Activated CD4-positive, alpha-beta T cell treated with anti-CD3 and anti-CD28 coated beads, Interleukin-2, amount 50 U/mL, for 16 hours (primary cell): ENCODE measurements around the gene RRAGB.
"Not testable (repeated sequence)": the region's sequence is repeated elsewhere in the genome, so short reads cannot be mapped to it uniquely, and the experiment has no call there.

Experiments used
- DNase-seq: peaks from one replicate; pipeline ENCODE4 v3.0.0-alpha.2; 2020

RRAGB gene

GRCh38 chrX:55717521-55718497, at the start of gene RRAGB:
TSS of gene RRAGB (plus strand) at chrX:55717749. CDS start at chrX:55718328, 579 bp downstream.
- peak; percentile 93 for DNase-seq

- DNase-seq: no peak
Observed at GRCh38 chrX:55668084-55668483, 49.5 kb upstream of the RRAGB start.

GRCh38 chrX:55688579-55688978, 29.0 kb upstream of the RRAGB start:
- not testable (repeated sequence) for DNase-seq

- no peak for DNase-seq
Observed at GRCh38 chrX:55695227-55696018, 22.1 kb upstream of the RRAGB start.

GRCh38 chrX:55697381-55697780, 20.2 kb upstream of the RRAGB start:
- DNase-seq: no peak

GRCh38 chrX:55702671-55703070, 14.9 kb upstream of the RRAGB start:
- DNase-seq: no peak

- not testable (repeated sequence) for DNase-seq
Observed at GRCh38 chrX:55703436-55703835, 14.1 kb upstream of the RRAGB start.

GRCh38 chrX:55705066-55705465, 12.5 kb upstream of the RRAGB start:
- not testable (repeated sequence) for DNase-seq

- no peak for DNase-seq
Observed at GRCh38 chrX:55709735-55710134, 7.8 kb upstream of the RRAGB start.

- DNase-seq: no peak
Observed at GRCh38 chrX:55710701-55711100, 6.8 kb upstream of the RRAGB start.

GRCh38 chrX:55713631-55714030, 3.9 kb upstream of the RRAGB start:
- DNase-seq: no peak

- no peak for DNase-seq
Observed at GRCh38 chrX:55714161-55714560, 3.4 kb upstream of the RRAGB start.

- no peak for DNase-seq
Observed at GRCh38 chrX:55715847-55716246, 1.7 kb upstream of the RRAGB start.

- DNase-seq: no peak
Observed at GRCh38 chrX:55716937-55717336, 612 bp upstream of the RRAGB start.

- no peak for DNase-seq
Observed at GRCh38 chrX:55731826-55732225, 14.3 kb downstream of the RRAGB start.

- no peak for DNase-seq
Observed at GRCh38 chrX:55738969-55739368, 21.4 kb downstream of the RRAGB start.

- DNase-seq: no peak
Observed at GRCh38 chrX:55742649-55743048, 25.1 kb downstream of the RRAGB start.

GRCh38 chrX:55748463-55748862, 30.9 kb downstream of the RRAGB start:
- DNase-seq: not testable (repeated sequence)

- no peak for DNase-seq
Observed at GRCh38 chrX:55750256-55750655, 32.7 kb downstream of the RRAGB start.

GRCh38 chrX:55754861-55755294, 37.3 kb downstream of the RRAGB start:
- peak; percentile 11 for DNase-seq

GRCh38 chrX:55758033-55758432, 40.5 kb downstream of the RRAGB start:
- DNase-seq: no peak

- no peak for DNase-seq
Observed at GRCh38 chrX:55759478-55759877, 41.9 kb downstream of the RRAGB start.

- DNase-seq: no peak
Observed at GRCh38 chrX:55767100-55767499, 49.6 kb downstream of the RRAGB start.

GRCh38 chrX:55774419-55774818, 56.9 kb downstream of the RRAGB start:
- not testable (repeated sequence) for DNase-seq
